WTC11 (cell line): ENCODE measurements around the gene LRRC10B.

Source experiments
- FOXK1 ChIP-seq: sonication (generic); formaldehyde crosslinking; IDR thresholded peaks from 2 replicates; pipeline ENCODE4 v1.8.0; 2022; ENCODE audit warnings: mild to moderate bottlenecking, moderate library complexity, missing genetic modification reagents
- JUN ChIP-seq: sonication (generic); formaldehyde crosslinking; IDR thresholded peaks from 2 replicates; pipeline ENCODE4 v1.8.0; 2023; ENCODE audit warnings: mild to moderate bottlenecking, missing genetic modification reagents
- TCF7 ChIP-seq: sonication (generic); formaldehyde crosslinking; IDR thresholded peaks from 2 replicates; pipeline ENCODE4 v1.8.0; 2022; ENCODE audit warnings: mild to moderate bottlenecking, low read depth, missing genetic modification reagents, moderate library complexity
- ZNF219 ChIP-seq: sonication (generic); formaldehyde crosslinking; IDR thresholded peaks from 2 replicates; pipeline ENCODE4 v1.8.0; 2023; ENCODE audit warnings: missing genetic modification reagents, mild to moderate bottlenecking, borderline replicate concordance
- TF ChIP-seq, protein P1 (sequence below): fragments of 200-600 bp; IDR thresholded peaks from 2 replicates; pipeline ENCODE4 v1.8.0; 2022; ENCODE audit warnings: antibody characterized with exemption
- TF ChIP-seq, protein P2 (sequence below): fragments of 250-450 bp; sonication (Bioruptor Pico); conservative IDR thresholded peaks from 2 replicates; pipeline ENCODE4 v1.9.0; 2021; ENCODE audit warnings: mild to moderate bottlenecking
- TF ChIP-seq, protein P3 (sequence below): sonication (generic); formaldehyde crosslinking; IDR thresholded peaks from 2 replicates; pipeline ENCODE4 v1.8.1; 2023; ENCODE audit warnings: mild to moderate bottlenecking, missing genetic modification reagents, moderate library complexity
- TF ChIP-seq, protein P4 (sequence below): sonication (generic); formaldehyde crosslinking; IDR thresholded peaks from 2 replicates; pipeline ENCODE4 v1.8.0; 2023; ENCODE audit warnings: mild to moderate bottlenecking, missing genetic modification reagents
- TF ChIP-seq, protein P5 (sequence below): sonication (generic); formaldehyde crosslinking; IDR thresholded peaks from 2 replicates; pipeline ENCODE4 v1.8.0; 2022; ENCODE audit warnings: mild to moderate bottlenecking, missing genetic modification reagents

DNA sequence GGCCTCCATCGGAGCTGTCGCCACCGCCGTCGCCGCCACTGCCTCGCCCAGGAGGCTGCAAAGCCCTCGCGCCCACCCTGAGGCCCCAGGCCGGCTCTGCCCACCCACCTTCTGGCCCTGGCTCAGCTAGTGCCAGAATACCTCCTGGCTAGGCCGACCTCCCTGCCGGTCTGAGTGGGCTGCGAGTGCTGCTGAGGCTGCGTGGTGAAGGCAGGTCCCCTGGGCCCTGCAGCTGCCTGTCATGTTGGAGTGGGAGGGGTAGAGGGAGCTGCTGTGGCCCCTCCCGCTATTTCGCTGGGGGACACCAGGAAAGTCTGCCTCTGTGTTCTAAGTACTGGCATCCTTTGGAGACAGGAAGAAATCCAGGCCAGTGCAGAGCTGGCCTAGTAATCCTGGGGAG, 34.2 kb downstream of the LRRC10B start:
- TF ChIP-seq TCF7 (no peak), JUN (CRISPR knock-in tag) (no peak), ZNF219 (CRISPR knock-in tag) (no peak), FOXK1 (CRISPR knock-in tag) (no peak)
- TF ChIP-seq, protein P1, sequence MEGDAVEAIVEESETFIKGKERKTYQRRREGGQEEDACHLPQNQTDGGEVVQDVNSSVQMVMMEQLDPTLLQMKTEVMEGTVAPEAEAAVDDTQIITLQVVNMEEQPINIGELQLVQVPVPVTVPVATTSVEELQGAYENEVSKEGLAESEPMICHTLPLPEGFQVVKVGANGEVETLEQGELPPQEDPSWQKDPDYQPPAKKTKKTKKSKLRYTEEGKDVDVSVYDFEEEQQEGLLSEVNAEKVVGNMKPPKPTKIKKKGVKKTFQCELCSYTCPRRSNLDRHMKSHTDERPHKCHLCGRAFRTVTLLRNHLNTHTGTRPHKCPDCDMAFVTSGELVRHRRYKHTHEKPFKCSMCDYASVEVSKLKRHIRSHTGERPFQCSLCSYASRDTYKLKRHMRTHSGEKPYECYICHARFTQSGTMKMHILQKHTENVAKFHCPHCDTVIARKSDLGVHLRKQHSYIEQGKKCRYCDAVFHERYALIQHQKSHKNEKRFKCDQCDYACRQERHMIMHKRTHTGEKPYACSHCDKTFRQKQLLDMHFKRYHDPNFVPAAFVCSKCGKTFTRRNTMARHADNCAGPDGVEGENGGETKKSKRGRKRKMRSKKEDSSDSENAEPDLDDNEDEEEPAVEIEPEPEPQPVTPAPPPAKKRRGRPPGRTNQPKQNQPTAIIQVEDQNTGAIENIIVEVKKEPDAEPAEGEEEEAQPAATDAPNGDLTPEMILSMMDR, result no peak
- TF ChIP-seq, protein P2, sequence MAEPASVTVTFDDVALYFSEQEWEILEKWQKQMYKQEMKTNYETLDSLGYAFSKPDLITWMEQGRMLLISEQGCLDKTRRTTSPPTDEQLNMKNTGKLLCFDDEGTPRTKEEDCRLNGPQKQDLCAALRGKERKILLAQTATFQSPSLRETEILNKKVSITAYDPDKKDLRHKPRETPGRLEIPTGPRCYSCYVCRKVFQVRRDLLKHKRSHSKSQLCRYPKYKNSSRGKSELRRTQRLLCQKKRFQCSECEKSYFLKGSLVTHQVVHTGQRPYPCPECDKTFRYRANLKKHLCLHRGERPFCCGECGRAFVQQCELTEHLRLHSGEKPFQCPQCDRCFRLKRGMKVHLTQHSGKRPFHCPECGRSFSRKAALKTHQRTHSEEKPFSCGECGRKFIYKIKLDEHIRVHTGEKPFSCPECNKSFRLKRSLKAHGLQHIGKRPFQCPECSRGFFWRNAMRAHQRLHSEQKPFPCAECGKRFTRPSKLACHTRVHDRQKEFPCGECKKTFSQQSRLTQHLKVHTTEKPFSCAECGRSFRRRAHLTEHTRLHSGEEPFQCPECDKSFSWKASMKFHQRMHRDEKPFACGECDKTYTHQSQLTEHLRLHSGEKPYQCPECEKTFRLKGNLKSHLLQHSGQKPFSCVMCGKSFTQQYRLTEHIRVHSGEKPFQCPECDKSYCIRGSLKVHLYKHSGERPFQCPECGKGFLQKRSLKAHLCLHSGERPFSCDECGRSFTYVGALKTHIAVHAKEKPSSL, result no peak
- TF ChIP-seq, protein P3, sequence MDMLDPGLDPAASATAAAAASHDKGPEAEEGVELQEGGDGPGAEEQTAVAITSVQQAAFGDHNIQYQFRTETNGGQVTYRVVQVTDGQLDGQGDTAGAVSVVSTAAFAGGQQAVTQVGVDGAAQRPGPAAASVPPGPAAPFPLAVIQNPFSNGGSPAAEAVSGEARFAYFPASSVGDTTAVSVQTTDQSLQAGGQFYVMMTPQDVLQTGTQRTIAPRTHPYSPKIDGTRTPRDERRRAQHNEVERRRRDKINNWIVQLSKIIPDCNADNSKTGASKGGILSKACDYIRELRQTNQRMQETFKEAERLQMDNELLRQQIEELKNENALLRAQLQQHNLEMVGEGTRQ (CRISPR knock-in tag), result no peak
- TF ChIP-seq, protein P4, sequence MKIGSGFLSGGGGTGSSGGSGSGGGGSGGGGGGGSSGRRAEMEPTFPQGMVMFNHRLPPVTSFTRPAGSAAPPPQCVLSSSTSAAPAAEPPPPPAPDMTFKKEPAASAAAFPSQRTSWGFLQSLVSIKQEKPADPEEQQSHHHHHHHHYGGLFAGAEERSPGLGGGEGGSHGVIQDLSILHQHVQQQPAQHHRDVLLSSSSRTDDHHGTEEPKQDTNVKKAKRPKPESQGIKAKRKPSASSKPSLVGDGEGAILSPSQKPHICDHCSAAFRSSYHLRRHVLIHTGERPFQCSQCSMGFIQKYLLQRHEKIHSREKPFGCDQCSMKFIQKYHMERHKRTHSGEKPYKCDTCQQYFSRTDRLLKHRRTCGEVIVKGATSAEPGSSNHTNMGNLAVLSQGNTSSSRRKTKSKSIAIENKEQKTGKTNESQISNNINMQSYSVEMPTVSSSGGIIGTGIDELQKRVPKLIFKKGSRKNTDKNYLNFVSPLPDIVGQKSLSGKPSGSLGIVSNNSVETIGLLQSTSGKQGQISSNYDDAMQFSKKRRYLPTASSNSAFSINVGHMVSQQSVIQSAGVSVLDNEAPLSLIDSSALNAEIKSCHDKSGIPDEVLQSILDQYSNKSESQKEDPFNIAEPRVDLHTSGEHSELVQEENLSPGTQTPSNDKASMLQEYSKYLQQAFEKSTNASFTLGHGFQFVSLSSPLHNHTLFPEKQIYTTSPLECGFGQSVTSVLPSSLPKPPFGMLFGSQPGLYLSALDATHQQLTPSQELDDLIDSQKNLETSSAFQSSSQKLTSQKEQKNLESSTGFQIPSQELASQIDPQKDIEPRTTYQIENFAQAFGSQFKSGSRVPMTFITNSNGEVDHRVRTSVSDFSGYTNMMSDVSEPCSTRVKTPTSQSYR (CRISPR knock-in tag), result no peak
- TF ChIP-seq, protein P5, sequence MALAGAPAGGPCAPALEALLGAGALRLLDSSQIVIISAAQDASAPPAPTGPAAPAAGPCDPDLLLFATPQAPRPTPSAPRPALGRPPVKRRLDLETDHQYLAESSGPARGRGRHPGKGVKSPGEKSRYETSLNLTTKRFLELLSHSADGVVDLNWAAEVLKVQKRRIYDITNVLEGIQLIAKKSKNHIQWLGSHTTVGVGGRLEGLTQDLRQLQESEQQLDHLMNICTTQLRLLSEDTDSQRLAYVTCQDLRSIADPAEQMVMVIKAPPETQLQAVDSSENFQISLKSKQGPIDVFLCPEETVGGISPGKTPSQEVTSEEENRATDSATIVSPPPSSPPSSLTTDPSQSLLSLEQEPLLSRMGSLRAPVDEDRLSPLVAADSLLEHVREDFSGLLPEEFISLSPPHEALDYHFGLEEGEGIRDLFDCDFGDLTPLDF (CRISPR knock-in tag), result no peak
